Hematopoietic multipotent progenitor cell treated with erythropoietin and hydrocortisone succinate and interleukin-3 and kit ligand, for 4 days (in vitro differentiated cells): ENCODE data around the gene ADARB1.
"Not testable (repeated sequence)": the region's sequence is repeated elsewhere in the genome, so short reads cannot be mapped to it uniquely, and the experiment has no call there.

ENCODE experiments used
- DNase-seq: peaks from one replicate; pipeline ENCODE4 v3.0.0-alpha.2; 2015

The ADARB1 gene, protein sequence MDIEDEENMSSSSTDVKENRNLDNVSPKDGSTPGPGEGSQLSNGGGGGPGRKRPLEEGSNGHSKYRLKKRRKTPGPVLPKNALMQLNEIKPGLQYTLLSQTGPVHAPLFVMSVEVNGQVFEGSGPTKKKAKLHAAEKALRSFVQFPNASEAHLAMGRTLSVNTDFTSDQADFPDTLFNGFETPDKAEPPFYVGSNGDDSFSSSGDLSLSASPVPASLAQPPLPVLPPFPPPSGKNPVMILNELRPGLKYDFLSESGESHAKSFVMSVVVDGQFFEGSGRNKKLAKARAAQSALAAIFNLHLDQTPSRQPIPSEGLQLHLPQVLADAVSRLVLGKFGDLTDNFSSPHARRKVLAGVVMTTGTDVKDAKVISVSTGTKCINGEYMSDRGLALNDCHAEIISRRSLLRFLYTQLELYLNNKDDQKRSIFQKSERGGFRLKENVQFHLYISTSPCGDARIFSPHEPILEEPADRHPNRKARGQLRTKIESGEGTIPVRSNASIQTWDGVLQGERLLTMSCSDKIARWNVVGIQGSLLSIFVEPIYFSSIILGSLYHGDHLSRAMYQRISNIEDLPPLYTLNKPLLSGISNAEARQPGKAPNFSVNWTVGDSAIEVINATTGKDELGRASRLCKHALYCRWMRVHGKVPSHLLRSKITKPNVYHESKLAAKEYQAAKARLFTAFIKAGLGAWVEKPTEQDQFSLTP

DNA sequence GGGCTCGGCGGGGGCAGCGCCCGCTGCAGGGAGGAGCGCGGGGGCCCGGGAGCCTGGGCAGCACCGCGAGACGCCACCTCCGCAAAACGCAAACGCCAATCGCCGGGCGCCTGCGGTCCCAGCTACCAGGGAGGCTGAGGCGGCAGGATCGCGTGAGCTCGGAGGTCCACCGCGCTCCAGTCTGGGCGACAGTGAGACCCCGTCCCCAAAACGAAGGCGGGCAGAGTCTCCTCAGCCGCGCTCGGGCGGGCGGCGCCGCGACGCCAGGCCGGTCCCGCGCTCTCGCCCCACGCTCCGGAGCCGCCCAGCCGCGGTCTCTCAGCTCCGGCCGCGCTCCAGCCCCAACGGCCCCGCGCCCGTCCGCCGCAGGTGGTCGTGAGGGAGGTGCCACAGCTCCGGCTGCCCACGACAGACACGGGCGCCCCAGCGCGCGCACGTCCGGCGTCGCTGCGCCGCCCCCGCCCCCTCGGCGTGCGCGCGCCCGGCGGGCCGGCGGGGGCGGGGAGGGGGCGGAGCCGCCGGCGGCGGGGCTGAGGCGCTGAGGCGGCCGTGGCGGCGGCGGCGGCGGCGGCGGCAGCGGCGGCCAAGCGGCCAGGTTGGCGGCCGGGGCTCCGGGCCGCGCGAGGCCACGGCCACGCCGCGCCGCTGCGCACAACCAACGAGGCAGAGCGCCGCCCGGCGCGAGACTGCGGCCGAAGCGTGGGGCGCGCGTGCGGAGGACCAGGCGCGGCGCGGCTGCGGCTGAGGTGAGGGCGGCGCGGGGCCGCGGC is at the start of gene ADARB1:
Gene ADARB1, plus strand, starts transcription at position 533 of the 770 bp plus-strand sequence. CDS start 97,077 bp downstream, outside the sequence.
- peak; percentile 78 for DNase-seq

DNA sequence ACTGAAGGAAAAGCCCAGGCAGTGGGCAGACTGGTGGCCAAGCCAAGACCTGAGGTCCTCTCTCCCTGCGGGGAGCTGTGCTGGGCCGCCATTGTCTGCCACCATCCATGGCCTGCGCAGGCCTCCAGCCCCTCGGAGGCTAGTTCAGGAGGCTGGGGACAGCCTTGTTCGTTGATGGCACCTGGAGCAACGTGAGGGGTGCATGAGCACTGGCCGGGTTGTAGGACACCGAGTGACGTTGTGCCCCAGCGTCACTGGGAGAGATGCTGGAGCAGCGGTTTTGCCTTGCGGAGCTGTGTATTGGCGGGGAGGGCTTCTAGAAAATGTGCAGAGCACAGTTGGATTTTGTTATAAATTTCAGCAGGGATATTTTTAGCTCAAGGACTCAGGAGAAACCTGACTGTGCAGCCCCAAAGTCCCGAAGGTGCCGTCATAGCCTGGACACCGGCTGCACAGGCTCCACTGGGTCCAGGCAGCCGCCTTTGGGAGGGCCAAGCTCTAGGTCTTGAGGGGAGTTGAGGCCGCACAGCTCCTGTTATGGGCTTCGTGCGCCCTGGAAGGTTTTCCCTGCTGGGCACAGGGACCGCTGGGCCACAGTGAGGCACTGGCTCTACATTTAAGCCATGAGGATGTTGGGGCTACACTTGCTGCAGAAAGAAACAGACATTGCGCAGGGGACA is 48.2 kb upstream of the ADARB1 start:
- DNase-seq = no peak

DNA sequence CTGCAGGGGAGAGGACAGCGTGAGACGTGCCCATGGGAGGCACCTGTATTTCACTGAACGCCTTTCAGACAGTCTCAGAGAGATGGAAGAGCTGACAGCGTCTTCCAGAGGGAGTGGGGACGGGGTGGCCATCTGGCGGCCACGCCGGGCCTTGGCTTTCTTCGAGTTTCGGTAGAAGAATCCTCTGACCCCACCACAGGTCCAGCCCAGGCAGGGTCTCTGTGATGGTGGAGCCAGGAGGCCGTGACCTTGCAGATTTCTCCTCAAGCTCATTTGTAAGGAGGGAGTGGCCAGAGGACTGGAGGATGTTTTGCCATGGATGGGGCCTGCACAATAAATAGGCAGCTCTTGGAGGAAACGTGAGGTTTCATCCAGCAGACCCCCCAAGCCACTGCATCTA is 47.6 kb upstream of the ADARB1 start:
- no peak for DNase-seq

DNA sequence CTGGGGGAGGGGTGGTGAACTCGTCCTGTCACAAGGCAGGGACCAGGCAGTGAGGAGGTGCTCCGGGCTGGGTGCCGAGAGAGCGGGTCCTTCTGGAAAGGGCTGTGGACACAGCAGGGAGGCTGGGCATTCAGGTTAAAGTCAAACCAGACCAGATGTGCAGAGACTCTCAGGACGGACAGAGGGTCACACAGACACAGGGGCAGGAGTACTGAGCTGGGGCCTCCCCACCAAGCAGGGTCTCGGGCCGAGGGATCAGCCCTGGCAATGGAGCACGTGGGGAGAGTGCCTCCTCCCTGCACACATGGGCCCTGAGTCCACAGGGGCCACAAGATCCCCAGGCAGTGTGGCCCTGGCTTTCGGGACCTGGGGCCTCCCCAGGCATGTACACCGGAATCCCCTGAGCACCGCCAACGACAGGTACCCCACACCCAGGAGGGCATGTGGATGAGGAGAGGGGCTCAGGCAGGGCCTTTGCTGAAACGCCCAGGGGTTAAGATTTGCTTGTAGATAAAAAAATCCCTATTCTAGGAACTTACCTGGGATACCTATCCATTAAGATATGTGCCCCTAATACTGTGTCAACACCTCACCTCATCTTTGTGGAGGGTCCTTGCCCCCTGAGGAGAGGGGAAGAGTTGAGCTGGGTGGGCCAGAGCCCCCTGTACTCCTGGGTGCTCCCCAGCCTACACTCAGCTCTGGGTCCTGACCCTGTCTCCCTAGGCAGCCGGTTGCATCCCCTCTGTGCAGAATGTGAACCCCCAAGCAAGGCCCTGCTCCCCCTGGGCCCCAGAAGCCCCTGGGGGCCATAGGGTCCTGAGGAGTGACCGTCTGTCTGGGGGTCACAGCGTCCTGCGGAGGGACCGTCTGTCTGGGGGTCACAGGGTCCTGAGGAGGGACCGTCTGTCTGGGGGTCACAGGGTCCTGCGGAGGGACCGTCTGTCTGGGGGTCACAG is 46.9 kb upstream of the ADARB1 start:
- DNase-seq = no peak

DNA sequence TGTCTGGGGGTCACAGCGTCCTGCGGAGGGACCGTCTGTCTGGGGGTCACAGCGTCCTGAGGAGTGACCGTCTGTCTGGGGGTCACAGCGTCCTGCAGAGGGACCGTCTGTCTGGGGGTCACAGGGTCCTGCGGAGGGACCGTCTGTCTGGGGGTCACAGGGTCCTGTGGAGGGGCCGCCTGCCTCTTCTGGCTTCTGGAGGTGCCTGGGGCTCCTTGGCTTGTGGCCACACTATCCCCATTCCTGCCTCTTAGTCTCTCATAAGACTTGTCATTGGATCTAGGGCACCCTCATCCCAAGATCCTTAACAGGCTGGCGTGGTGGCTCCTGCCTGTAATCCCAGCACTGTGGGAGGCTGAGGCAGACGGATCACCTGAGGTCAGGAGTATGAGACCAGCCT is 45.7 kb upstream of the ADARB1 start:
- DNase-seq = not testable (repeated sequence)

DNA sequence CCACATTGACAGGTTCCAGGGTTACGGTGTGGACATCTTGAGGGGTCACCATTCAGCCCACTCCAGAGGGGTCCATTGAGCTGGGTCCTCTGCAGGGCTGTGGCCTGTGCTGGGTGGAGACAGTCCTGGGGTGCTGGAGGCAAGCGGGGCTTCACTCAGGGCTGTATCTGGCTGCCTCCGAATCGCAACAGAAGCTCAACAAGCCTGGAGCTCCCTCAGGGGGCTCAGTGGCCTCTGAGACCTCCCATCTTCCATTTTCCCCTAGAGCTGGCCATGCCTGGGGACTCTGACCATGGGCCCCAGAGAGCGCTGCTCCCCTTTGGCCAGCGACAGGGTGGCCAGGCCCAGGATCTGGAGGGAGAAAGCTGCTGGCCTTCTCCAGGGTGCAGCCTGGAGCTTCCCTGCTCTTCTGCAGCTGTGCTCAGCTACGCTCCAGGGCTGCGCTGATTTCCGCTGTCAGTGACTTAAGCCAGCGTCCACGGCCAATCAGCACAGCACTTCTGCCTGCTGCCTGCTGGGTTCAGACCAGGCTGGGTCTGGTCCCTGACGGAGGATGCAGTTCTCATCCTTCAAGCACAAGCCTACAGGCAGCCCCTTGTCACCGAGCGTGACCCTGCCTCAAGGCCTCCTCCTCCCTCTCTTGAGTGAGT is 45.0 kb upstream of the ADARB1 start:
- no peak for DNase-seq

DNA sequence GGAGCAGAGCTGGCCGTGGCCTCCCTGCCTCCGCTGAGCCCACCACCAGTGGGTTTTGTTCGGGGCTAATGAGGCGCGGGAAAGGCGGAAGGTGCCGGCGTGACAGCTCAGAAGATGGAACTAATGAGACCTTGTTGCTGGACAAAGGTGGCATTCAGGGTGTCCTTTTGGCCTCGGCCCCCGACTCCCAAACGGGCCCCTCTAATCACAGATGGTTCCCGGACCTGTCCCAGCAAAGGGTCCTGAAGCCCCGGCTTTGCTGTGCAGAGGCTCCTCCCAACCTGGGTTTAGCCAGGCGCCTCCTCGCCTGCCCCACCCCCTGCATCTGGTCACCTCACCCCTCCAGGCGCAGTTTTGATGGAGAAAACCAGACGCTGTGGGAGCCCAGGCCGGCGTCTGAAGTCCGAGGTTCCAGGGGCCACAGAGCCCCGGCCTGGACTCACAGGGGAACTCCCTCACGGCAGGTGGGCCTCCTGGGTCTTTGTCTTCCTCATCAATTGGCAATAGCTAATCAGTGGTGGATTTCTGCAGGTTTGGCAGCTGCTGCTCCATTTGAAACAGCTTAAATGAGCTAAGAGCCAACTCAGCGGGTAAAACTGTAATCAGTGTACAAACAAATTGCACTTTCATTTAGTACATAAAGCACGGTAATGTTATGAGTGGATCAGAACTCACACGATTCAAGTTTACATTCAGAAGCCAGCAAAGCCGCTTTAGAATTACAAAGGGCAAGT is 44.3 kb upstream of the ADARB1 start:
- DNase-seq = no peak

DNA sequence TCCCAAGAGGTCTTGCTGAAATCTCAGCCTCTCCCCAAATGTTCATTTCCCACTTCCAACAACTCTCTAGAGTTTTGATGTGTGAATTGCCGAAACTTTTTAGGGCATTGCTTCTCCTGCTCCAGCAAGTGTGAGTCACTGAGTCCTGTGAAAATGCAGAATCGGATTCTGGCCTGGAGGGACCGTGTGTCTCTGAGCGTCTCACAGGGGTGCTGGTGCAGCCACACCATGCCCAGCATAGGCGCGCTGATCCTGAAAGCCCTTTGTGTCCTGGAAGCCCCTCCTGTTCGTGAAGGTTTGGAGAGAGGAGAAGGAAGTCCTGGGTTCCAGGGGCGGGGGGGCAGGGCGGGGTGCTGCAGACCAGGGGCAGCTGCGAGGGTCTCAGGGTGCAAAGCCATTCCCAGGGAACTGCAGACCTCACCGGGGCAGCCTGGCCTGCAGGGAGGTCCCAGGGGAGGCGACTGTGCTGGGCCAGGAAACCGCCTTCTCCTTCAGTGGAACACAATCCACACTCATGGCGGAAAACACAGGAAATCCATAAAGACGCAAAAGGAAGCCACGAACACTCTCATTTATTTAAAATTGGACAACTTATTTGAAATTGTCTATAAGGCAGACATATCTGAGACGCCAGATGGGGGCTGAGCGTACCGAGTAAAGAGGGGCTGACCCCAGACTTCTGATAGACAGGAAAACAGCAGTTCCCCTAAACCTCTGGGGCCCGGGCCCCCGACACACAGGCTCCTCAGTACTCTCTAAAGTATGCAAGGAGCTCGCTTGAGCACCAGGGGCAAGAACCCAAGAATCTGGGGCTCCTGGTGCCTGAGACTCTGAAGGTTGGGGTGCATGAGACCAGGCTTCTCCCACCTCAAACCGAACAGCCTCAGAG is 43.5 kb upstream of the ADARB1 start:
- peak; percentile 22 for DNase-seq

DNA sequence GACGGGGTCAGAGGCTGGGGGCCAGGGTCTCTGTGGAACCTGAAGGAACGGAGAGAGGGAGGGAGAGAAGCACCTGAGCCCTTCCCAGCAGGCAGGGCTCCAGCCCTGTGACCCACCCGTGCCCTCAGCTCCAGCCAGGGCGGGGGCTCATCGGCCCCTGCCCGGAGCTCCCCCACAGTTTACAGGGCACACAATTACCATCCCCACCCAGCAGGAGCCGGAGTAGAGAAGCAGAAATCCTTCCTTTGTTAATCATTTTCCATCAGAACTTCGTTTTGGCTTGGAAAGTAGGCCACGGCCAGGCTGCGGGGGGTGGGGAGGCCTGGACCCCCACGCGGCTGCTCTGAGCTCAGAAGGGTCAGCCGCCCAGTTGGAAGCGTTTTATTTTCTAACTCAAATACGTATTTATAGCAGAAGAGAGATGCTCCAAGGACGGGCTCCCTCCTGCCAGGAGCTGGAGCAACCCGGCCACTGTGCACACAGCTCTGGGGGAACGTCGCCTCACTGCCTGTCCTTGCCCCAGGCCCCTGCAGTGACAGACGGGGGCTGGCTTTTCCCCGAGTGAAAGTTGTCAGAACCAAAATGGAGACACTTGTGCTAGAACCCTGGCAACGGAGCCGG is 42.7 kb upstream of the ADARB1 start:
- no peak for DNase-seq

DNA sequence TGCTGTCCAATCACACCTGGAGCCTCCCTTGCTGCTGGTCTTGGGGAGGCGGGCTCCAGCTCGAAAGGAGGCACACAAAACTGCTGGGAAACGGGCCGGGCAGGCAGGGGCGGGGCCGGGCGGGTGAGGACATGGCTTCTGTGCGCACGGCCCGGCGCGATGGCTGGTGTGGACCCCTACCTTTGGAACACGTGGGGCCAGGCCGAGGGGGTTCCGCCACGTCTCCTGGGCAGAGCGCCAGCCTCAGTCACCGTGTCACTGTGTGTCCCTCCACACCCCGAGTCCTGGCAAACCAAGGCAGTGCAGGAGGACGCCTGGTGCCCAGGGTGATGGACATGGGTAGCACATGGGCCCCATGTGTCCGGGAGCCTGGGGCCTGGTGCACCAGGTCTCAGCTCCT is 42.0 kb upstream of the ADARB1 start:
- no peak for DNase-seq

DNA sequence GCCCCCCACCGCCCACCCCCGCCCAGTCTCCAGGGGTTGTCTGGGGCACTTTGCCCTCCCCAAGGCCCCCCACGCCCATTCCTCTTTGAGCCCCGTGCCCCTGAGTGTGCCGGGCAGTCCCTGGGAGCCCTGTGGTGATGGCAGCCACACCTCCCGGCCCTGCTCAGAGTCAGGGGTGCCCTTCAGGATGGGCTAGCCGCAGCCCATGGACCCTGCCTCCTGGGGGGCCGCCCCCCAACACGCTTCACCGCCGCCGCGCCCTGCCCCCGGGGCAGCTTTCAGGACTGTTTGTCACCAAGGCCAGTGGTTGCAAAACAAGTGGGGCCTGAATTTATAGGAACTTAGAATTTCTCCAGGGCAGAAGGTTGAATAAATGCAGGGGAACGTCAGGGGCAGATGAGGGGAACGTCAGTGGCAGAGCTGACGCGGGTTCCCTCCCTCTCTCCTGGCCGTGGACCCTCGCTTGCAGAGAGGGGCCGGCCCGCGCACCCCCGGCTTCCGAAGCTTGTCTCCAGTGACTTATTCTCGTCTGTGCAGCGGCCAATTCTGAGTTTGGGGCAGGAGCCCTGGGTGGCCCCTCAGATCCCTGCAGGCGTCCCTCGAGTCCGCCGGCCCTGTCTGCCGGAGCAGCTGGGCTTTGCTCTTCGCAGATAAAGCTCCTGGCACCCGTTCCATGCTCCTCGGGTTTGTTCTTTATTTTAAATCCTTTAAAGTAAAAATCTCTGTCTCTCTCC is 41.2 kb upstream of the ADARB1 start:
- DNase-seq = no peak

DNA sequence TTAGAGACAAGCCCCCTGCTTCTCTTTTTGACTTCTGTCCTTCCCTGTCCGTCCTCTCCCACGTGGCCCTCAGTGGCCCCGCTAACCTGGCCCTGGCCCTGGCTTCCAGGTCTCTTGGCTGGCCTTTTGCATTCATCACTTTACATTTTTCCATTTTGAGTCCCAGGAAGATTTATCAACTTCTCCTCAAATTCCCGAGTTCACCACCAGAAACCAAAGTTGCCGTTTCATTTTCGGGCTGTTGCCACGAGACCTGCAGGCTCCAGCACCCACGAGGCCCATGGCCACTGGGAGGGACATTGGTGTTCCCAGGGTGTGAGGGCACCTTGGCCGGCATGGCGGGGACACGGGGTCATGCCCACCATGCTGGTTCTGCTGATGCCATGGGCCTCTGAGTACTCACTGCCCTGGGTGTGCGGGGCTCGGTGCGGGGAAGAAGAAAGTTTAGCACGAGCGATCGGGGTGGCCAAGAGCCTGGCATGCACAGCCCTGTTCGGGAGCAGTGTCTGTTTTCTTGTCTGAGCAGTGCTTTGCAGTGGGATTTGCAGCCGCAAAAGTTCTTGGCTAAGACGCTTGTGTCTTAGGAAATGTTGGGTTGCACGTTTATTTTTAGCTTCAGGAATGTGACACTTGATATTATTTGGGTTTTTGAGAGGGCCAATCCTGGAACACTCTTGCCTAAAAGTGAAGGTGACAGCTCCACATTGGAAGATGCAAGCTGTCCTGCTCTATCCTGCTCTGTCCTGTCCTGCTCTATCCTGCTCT is 40.4 kb upstream of the ADARB1 start:
- DNase-seq = no peak

DNA sequence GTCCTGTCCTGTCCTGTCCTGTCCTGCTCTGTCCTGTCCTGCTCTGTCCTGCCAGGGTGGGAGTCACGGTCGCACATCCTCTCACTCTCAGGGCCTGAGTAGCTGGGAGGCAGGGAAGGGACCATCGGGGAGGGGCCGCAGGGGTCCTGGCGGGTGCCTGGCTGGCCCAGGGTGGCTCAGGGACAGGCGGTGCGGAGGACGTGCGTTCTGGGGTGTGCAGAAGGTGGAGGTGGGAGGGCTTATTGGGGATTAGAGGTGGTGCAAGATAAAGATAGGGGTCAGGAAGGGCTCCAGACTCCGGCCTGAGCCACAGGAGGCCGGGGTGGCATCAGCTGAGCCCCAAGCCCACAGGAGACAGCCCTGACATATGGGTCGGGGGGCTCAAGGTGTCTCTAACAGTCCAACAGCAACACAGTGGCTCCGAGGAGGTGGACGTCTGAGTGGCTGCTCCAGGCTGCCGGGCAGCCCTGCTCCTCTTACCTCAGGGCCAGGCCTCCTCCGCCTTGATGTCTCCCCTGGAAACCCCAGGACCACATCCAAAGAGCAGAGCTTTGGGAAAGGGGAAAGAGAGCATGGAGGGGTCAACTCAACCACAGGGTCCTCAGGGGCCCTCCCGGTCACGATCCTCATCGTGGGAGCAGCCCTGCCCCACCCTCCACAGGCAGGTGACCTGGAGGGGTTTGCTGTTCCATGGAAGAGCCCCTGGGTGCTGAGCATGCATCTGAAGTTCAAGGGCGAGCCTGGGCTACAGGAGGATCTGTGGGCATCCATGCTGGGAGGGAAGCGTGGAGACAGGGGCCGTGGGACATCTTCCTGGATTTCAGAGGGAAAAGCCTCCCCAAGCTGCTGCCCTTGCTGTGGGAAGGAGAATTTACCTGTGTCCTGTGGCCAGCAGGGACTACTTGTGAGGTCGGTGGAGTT is 39.6 kb upstream of the ADARB1 start:
- no peak for DNase-seq

DNA sequence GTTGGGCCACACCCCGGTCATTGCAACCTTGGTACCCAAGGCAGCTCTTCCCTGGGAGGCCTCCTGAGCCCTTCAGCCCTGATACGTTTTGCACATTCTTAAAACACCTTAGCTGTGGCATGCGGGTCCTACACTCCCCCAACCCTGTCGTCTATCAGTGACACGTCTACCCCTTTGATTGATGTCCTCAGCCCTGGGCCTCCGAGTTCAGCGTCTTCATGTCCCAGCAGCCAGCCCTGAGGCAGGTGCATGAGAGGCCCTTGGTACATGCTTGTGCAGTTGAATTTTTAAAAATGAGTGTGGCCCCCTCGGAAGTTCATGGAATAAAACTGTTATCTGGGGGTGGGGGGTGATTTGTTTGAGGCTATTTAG is 38.9 kb upstream of the ADARB1 start:
- no peak for DNase-seq

DNA sequence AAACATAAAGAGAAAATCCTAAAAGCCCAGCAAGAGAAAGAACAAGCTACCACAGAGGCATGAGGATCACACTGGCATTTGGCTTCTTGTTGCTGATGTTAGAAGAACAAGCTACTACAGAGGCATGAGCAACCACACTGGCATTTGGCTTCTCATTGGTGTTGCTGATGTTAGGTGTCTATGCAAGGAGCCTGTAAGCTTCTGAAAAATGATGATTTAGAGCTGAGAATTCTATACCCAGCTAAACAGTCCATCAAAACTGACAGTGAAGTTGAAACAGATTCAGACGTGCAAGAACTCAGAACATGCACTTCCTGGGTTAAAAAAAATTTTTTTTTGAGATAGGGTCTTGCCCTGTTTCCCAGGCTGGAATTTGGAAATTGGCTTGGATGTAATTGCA is 37.8 kb upstream of the ADARB1 start:
- no peak for DNase-seq

DNA sequence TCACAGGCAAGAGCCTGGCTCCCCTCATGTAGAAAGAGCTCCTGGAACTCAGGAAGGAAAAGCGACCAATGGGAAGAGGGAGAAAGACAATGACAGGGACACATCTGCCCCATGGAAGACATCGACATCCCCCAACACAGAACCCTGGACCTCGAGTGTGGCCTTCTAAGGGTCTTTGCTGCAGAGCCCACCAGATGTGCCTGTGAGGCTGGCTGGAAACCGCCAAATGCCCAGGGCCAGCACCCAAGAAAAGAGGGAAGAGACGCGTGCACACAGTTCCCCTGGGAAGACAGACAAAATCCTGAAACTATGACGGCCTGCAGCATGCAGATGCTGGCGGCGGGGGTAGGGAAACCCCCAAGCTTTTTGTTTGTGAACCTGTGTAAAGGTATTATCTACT is 36.4 kb upstream of the ADARB1 start:
- no peak for DNase-seq
